Fibroblast of pulmonary artery (primary cell): ENCODE measurements around the gene DEFB116.
"Not testable (repeated sequence)": the region's sequence is repeated elsewhere in the genome, so short reads cannot be mapped to it uniquely, and the experiment has no call there.

Experiments
- DNase-seq: peaks from one replicate; pipeline ENCODE4 v3.0.0-alpha.2; 2010; ENCODE audit warnings: low read depth
- H3K4me3 ChIP-seq: replicated peaks from 2 replicates; pipeline ENCODE4 v1.5.1; 2011; ENCODE audit warnings: low read depth, mild to moderate bottlenecking, control low read depth, low read length, moderate library complexity
- CTCF ChIP-seq: IDR thresholded peaks from 2 replicates; pipeline ENCODE4 v1.5.1; 2011; ENCODE audit warnings: mild to moderate bottlenecking, control low read depth, low read length, inconsistent platforms; ENCODE audit errors: missing control alignments

Gene DEFB116

GRCh38 chr20:31308535-31309162 is at the start of gene DEFB116:
DEFB116 (minus strand) TSS chr20:31308585; CDS start chr20:31308585, 0 bp downstream.
- no peak for DNase-seq
- TF ChIP-seq CTCF, result no peak

DNA sequence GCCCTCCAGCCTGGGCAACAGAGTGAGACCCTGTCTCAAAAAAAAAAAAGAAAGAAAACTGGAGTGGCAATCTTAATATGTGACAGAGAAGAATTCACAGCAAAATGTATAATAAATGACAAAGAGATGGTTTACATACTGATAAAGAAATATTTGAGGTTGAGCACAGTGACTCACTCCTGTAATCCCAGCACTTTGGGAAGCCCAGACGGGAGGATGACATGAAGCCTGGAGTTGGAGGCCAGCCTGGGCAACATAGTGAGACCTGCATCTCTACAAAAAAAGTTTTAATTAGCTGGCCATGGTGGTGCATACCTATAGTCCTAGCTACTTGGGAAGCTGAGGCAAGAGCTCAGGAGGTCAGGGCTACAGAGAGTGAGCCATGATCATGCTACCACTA is 47.6 kb upstream of the DEFB116 start:
- DNase-seq, result no peak
- TF ChIP-seq CTCF, result no peak

More at GRCh38 chr20:31308535-31309162, at the start of gene DEFB116:
- no peak within 1 kb of the TSS for H3K4me3 ChIP-seq

GRCh38 chr20:31341470-31341869 is 33.1 kb upstream of the DEFB116 start:
- DNase-seq, result no peak
- TF ChIP-seq CTCF, result no peak
- H3K4me3 ChIP-seq, result no peak overlapping the region

More for the DNA sequence above, 47.6 kb upstream of the DEFB116 start:
- no peak overlapping the region for H3K4me3 ChIP-seq

- DNase-seq, result no peak
- TF ChIP-seq CTCF, result no peak
- no peak overlapping the region for H3K4me3 ChIP-seq
Measured at GRCh38 chr20:31330893-31331292, 22.5 kb upstream of the DEFB116 start.

DNA sequence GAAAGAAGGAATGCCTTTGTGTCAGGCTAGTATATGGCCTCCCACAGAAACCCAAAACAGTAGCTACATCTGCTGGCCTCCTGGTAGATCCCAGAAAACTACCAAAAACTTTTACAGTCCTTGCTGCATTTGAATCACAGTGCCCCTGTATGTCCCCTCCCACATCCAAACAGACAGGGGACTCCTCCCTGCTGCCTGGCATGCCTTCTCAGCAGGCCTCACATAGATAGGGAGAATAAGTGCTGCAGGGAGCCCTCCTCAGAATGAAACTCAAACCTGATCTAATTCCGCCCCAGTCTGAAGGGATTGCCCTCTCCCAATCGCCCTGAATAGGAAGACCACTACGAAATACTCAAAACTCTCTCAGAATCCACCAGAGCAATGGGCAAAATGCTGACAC is 14.1 kb upstream of the DEFB116 start:
- TF ChIP-seq CTCF, result no peak
- DNase-seq, result no peak
- H3K4me3 ChIP-seq, result no peak overlapping the region

DNA sequence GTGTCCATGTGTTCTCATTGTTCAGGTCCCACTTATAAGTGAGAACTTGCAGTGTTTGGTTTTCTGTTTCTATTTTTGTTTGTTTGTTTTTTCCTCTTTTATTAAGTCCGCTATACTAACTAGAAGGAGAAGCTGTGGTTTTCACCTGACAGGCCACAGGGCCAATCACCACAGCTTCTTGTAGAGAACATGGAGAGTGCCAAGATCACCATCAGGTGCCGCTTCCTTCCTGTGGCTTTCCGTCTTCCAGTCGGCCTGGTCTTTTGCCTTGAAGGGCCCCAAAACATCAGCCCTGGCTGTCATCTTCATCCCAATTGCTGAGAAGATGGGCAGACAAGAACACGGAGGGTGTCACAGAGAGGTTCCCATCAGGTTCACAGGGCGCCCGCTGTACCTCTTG is 23.4 kb downstream of the DEFB116 start:
- H3K4me3 ChIP-seq, DNase-seq: not testable (repeated sequence)

GRCh38 chr20:31278178-31278577 is 30.2 kb downstream of the DEFB116 start:
- TF ChIP-seq CTCF, result no peak
- no peak for DNase-seq
- no peak overlapping the region for H3K4me3 ChIP-seq
